ENCODE results near the gene BLM.

Gene BLM

DNA sequence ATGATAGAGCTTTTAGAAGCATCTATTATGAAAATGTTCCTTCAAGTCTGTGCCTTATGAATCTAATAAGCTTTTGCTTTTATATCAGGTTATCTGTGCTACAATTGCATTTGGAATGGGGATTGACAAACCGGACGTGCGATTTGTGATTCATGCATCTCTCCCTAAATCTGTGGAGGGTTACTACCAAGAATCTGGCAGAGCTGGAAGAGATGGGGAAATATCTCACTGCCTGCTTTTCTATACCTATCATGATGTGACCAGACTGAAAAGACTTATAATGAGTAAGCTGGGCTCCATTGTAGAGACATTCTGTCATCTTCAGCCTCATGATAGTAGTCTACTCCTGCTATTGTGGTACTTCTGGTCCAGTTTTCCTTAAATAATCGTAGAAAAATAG lies 73.4 kb downstream of the BLM start:
- DNase-seq (ENCODE audit: low spot score) = no peak

DNA sequence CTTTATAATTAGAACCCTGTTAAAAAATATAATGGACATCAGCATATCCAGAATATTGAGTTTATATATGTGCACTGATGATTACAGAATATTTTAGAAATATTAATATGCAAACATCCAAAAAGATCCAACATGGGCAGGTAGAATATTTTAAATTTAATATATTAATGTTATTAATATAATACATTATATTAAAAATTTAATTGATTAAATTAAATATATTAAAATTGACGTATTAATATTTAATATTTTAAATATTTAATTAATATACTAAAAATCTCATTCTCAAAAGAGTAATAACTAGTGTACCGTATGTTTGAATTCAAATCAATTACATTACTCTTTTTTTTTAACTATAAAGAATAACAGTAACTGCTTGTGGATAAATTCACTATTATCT lies 77.4 kb downstream of the BLM start:
- no peak for DNase-seq (ENCODE audit: low spot score)

DNA sequence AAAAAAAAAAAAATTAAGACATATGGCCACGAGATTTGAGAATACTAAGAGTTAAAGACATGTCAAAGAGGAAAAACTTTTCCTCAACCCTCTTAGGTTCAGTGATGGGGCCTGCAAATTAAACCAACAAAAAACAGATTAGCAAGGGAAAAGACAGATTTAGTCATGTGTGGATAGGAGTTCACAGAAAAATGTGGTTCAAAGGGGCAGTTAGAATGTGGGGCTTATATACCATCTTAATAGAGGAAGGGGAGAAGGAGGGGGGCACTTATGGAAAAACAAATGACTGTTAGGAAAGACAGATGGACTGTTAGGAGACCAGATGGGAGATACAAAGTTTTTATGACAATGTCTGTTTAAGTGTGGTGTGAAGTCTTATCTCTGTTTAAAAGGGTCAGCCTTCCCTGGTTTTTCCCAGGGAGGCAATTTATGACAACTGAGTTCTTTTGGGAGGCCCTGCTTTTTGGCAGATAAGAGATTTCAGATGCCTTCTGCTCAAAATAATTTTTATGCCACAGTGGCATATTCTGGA lies 82.6 kb downstream of the BLM start:
- no peak for DNase-seq (ENCODE audit: low spot score)

DNA sequence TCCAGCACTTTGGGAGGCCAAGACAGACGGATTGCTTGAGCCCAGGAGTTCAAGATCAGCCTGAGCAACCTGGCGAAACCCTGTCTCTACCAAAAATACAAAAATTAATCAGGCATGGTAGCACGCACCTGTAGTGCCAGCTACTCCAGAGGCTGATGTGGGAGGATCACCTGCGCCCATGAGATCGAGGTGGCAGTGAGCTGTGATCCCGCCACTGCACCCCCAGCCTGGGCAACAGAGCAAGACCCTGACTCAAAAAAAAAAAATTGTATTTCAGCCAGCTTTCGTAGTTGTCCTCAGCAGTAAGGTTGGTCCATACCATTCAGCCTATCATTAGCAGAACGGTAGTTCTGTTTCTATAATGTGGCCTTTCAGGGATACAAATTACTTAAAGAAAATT lies 84.7 kb downstream of the BLM start:
- no peak for DNase-seq (ENCODE audit: low spot score)

DNA sequence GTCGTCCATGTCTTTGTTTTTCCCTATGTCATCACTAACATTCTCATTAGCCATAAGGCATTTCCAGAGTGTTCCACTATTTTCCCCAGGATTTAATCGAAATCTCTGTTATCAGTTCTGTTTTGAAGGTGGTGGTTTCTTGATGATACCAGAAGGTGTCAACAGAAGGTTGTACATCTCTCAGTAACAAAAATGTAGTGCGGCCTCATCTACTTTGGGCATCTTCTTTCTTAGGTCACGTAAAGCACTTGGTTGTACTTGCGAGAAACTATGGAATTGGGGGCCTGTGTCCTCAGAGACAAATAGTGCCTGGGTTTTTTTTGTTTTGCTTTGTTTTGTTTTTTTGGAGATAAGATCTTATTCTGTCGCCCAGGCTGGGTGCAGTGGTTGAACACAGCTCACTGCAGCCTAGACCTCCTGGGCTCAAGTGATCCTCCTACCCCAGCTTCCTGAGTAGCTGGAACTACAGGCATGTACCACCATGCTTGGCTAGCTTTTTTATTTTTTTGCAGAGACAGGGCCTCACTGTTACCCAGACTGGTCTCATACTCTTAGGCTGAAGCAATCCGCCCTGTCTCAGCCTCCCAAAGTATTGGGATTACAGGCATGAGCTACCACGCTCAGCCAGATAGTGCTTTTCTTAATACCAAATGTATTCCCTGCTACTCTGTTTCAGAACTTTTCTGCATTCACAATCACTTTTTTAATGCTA lies 90.1 kb downstream of the BLM start:
- DNase-seq (ENCODE audit: low spot score) = no peak

DNA sequence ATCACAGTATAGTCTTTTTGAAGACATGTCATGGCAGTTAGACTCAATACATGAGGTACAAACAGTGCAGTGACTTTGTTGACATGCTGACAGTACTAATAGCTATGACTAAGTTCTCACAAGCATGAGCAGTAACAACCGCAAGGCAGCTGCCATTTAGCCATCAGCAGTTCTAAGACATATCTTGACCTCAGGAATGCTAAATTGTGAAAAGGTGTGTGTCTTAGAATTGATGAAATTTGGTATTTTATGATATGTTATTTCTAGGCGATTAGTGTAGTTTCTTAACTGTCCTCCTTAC lies 90.6 kb downstream of the BLM start:
- no peak for DNase-seq (ENCODE audit: low spot score)

DNA sequence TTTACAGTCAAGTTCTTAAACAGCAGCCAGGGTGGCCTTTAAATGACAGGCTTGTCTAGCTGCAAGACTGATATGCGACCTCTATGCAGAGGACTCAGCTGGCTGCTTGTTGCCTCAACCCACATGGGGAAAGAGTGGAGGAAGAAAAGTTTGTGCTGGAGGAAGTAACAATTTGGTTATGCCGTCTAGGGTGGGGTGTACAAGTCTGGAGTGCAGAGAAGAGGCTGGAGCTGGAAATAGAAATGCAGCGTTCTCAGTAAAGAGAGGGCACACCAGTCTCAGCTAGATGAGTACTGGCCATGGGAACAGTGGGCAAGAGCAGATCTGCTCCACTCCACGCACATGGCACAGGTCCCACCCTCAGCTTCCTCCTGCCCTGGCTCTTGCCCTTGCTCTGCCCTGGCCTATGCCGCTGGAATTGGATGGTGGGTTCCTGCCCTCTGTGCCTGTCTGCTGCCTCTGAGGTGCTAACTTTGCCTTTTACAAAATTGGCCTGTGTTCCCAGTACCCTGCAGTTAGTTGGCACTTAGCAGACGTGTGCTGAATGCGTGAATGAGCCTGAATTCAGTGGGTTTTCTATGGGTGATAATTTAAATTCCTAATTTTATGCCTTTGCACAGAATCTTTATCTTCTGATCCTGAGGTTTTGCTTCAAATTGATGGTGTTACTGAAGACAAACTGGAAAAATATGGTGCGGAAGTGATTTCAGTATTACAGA lies 91.5 kb downstream of the BLM start:
- DNase-seq (ENCODE audit: low spot score) = no peak

DNA sequence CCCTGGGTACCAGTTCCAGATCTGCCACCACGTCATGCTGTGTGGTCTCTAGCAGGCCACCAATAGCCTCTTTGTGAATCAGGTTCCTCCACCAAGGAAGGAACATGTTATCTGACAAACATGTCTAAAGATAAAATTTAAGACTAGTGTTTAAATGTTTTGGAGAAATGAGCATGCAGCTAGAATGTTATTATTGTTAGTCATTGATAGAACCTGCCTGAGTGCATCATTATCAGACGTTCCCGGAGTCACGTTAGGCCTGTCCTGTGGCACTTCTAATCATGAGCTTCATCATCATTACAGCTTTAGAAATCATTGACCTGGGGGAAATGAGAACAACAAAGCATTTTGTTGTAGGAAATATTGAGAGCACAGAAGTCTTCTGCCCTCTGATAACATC lies 92.4 kb downstream of the BLM start:
- no peak for DNase-seq (ENCODE audit: low spot score)

DNA sequence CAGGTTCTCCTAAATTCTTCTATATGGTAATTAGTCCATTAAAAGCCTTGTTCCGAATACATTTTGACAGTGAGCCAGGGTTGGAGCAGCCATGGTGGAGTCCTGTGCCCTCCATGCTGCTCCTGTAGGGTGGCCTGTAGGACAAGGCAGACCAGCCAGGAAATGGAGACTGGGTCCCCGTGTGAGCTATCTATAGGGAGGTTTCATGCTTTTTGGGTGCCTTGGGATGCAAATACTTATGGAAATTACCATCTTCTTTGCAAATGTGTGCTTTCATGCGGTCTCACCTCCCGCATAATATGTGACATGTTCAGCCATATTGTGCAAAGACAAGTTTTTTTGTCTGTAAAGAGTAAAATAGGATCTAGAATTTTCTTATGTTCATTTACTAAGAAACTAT lies 93.2 kb downstream of the BLM start:
- no peak for DNase-seq (ENCODE audit: low spot score)

DNA sequence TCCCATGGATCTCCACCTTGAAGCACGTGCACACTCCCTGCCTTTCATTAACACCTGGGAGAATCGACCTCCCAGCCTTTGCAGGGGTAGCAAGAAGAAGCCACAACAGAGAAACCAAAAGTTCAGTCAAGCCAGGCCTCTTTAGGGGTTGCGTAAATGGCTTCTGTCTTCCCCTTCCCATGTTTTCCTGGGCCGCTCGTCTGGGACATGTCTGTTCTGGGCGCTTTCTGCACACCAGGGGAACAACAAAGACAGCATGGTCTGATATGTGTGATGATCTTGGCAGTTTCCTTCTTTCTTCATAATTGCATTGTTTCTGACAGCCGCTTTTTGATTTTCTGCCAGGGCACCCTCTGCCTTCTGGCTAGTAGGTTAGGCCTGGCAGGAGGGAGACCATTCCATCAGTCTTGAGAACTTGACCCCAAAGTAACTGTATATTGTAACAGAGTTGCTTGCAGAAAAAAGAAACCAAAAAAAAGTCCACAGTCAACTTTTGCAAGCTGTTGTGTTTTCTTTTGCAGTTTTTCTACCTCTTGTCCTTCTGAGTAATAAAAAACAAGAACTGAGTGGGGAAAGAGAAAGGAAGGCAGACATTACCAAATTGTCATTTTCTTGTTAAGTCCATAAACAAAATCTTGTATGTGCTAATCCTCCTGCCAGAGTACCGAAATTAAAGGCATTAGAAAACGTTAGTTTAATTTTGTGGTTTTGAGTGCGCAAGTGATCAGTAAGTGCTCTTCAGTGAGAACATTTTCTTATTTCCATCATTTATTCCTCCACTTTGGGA lies 95.2 kb downstream of the BLM start:
- no peak for DNase-seq (ENCODE audit: low spot score)

DNA sequence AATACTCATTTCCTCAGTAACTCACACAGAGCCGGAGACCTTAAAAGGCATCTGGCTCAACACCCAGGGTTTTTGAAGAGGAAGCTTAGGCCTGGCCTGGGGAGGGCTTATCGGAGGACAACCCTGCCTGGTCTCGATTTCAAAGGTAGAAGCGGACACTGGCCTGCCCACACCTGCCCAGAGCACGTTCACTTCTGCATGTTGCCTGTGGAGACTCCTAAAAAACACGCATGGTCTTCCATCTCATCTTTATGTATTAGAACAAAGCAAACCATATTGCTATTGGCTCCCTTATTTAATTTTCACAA lies 95.8 kb downstream of the BLM start:
- no peak for DNase-seq (ENCODE audit: low spot score)

DNA sequence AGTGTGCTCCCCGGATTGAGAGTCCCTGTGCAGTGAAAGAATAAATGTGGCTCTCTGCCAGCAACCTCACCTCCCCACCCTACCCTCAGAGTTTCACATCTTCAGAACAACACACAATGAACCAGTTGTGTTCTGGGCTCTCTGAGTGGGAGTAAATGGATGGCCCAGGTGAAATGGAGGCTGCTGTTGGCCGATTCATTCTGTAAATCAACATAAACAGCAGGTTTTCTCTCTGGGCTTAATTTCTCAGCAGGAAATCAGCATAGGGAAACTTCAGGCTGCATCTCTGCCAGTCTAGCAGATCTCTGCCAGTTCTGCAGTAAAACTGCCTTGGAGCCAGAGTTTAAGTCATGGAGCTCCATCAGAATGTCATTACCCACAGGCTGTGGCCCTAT lies 96.6 kb downstream of the BLM start:
- DNase-seq (ENCODE audit: low spot score) = no peak

DNA sequence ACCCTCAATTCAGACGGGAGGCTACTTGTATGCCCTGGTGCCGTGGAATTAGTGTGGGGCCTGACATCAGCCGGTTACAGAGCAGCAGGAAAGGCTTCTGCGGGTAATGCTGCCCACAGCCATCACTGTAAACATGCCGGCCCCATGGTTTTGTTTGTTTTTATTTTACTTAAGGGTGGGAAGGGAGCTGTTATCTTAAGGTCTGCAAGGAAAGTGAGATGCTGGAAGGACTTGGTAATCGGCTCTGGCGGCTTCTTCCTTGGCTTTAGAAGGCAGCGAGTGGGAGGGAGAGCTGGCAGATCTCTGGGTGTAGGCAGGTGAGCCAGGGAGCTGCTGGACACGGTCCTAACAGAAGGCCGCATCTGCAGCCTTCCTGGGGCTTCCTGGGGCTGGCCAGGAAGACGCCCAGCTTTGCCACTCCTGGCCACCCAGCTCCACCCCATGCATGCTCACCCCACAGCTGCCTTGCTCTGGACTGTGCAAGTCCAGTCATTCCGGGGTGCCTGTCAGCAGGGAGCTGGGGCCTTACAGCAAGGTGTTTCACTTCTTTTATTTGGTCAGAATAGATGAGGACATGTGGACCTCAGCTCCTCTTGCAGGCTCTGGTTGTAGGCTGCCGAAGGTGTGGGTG lies 97.2 kb downstream of the BLM start:
- no peak for DNase-seq (ENCODE audit: low spot score)

DNA sequence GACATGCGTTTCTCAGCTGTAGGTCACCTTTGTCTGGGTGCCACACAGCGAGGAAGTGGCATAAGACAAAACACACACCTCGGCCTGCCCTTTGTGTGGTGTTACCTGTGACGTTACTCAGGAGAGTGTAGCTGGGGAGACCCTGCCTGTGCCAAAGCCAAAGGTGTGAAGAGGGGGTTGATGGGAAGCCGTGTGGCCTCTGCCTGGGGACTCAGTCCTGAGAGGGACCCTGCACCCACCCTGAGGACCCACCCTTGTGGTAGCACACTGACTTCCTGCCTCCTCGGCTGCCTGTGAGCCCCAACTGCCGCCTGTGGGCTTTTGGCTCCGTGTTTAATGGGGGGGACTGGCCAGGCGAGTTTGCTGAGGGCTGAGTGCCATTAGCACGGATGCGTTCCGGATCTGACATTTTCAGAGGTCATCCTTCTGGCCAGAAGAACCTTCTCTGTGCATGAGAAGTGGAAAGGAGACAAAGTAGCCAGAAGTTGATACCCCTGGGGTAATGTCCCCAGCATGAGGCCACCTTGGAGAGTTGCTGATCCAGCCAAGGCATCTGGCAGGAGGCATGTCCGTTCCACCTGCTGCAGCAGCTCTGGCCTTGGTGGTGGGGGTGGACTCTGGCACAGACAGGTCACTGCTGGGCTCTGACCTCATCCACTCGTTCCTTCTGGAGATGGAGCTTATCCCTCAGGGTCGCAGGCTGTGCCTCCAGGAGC lies 99.4 kb downstream of the BLM start:
- no peak for DNase-seq (ENCODE audit: low spot score)

DNA sequence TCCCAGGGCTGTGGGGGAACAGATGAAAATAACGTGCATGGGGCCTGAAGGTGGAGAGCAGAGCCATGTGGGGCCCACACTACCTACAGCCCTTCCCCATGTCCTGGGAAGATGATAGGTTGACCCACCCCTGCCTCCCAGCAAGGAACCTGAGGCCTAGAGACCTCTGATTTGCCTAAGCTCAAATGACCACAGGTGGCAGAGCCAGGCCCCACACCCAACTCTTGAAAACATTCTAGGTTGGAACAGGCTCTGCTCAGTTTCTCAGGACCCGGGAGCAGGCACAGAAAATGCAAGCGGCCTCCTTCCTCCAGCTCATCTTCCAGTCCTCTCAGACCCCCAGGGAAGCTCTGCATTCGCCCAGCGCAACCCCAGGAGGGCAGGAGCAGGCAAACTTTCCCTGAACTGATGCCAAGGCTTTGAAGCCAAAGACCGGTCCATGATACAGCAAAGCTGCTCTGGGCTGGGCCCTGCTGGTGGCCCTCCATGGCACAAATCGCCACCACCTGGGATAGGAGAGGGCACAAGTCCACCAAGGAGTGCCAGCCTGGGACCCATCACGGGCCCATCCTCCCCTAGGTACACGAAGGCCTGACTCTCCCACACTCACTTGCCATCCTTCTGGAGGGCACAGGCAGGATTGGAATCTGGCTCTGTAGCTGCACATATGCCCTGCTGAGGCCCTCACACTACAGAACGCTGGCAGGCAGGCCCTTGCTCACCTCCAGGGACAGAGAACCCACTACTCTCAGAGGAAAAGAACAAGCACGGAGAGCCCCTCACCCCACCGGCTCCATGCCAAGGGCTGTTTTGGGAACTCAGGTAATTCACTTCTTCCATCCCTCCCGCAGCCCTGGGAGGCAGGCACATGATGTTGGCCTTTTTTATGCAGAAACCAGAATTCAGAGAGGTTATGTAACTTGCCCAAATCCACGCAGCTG lies 100.2 kb downstream of the BLM start:
- DNase-seq (ENCODE audit: low spot score) = no peak

DNA sequence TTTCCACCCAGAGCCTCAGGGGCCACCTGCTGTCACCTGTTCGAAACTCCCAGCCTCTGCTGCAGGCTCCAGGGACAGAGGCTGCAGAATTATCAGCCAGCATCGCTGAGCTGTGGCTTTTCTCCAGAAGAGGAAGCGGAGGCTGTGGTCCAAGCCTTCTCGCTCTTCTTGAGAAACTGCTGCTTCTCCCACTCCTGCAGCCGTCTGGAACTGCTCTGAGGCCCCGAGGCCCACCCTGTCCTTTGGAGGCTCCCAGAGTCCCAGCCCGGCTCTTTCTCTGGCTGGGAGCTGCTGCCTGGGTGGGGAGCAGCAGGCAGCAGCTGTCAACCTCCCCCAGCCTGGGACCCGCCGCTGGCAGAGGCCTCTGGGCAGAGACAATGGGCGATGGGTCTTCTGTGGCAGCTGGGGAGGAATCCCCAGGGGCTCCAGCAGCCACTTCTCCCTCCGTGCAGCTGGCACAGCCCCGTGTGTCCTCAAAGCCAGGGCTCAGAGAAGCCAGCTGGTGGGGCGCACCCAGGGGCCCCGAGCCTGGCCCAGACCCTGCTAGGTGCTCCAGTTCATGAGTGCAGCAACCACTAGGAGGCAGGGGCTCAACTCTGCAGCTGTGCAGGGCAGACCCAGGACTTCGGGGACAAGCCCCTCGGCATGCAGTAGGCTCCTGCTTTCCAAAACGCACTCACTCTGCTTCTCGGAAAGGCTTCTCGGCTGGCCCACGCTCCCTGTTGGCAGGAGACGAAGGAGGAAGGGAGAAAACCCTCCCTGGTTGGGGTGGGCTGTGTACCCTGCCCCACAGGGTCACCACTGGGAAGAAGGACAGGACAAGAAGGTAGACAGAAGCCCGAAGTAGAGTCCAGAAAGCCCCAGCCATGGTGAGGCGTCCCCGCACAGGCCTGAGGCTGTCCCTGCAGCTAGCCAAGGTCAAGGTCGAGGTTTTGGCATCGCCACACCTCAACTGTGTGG lies 101.4 kb downstream of the BLM start:
- DNase-seq (ENCODE audit: low spot score) = no peak

DNA sequence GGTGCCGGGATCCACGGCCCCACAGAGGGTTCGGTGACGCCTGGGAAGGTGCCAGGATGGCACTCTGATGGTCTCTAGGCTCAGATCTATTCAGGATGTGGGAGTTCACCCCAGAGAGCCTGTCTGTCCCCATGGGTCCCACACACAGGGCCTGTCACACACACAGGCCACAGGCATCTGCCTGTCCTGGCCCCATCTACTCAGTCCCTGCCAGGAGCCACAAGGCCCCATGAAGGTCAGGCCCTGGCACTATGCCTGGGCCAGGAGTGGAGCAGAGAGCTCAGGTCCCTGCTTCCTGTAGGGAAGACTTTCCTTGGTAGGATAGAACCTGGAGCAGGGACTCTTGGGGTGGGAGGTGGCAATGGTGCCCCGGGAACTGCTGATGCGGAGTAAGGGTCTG lies 102.2 kb downstream of the BLM start:
- no peak for DNase-seq (ENCODE audit: low spot score)

DNA sequence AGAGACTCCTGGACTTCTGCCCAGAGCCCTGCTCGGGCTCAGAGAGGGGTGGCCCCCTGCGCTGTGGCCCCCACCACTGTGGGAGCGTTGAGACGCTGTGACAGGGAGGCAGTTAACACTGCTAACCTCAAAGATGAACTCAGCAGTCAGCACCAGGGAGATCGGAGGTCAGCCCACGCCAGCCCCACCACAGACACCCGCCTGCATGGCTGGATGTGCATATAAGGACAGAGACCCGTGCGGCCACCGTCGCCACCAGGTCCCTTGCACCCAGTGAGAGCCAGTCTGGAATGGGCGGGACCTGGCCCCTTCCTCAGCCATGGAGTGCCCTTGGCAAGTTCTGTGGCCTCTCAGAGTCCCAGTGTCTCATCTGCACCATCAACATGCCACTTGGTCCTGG lies 102.7 kb downstream of the BLM start:
- no peak for DNase-seq (ENCODE audit: low spot score)

DNA sequence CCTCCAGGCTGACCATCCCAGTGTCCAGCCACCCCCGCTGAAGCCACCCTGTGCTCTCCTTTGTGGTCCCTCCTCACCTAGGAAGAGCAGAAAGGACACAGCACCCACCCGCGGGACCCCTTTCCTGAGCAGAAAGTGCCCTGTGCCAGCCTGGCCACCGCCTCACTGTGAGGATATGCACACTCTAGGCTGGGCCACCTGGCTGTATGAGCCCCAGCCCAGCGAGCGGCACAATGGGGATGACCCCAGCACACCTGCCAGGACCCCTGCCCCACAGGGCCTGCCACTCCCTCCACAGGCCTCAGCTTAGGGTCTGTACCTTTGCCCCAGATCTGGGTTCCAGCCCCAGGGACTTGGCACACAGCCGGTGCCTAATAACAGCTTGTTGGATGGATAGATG lies 103.3 kb downstream of the BLM start:
- no peak for DNase-seq (ENCODE audit: low spot score)

Measured in kidney capillary endothelial cell (primary cell).